HFF-Myc (cell line): Measurements from ENCODE around the gene GLDC.
"Not testable (repeated sequence)": the region's sequence is repeated elsewhere in the genome, so short reads cannot be mapped to it uniquely, and the experiment has no call there.

ENCODE experiments used
- DNase-seq: peaks from one replicate; pipeline ENCODE4 v3.0.0-alpha.2; 2011; ENCODE audit warnings: low read depth; ENCODE audit errors: extremely low read depth
- H3K4me3 ChIP-seq: replicated peaks from 2 replicates; pipeline ENCODE4 v1.5.1; 2011; ENCODE audit warnings: low read depth, mild to moderate bottlenecking, control low read depth, low read length
- TF ChIP-seq, protein P1 (sequence below): IDR thresholded peaks from 2 replicates; pipeline ENCODE4 v1.5.1; 2012; ENCODE audit warnings: mild to moderate bottlenecking, low read depth, low read length, control low read depth; ENCODE audit errors: missing control alignments

GLDC gene

DNA sequence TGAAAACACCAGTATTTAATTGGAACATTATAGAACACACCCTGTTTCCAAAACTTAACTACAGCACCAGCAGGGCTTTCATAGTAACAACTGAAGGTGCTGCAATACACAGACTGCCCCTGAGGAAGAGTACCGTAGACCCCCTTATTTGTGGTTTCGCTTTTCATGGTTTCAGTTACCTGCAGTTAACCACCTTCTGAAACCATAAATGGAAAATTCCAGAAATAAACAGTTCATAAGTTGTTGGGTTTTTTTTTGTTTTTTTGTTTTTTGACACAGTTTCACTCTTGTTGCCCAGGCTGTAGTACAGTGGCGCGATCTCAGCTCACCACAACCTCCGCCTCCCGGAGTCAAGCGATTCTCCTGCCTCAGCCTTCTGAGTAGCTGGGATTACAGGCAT, 9.5 kb upstream of the GLDC start:
- no peak overlapping the region for H3K4me3 ChIP-seq
- no peak for DNase-seq
- TF ChIP-seq, protein P1, sequence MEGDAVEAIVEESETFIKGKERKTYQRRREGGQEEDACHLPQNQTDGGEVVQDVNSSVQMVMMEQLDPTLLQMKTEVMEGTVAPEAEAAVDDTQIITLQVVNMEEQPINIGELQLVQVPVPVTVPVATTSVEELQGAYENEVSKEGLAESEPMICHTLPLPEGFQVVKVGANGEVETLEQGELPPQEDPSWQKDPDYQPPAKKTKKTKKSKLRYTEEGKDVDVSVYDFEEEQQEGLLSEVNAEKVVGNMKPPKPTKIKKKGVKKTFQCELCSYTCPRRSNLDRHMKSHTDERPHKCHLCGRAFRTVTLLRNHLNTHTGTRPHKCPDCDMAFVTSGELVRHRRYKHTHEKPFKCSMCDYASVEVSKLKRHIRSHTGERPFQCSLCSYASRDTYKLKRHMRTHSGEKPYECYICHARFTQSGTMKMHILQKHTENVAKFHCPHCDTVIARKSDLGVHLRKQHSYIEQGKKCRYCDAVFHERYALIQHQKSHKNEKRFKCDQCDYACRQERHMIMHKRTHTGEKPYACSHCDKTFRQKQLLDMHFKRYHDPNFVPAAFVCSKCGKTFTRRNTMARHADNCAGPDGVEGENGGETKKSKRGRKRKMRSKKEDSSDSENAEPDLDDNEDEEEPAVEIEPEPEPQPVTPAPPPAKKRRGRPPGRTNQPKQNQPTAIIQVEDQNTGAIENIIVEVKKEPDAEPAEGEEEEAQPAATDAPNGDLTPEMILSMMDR = no peak

DNA sequence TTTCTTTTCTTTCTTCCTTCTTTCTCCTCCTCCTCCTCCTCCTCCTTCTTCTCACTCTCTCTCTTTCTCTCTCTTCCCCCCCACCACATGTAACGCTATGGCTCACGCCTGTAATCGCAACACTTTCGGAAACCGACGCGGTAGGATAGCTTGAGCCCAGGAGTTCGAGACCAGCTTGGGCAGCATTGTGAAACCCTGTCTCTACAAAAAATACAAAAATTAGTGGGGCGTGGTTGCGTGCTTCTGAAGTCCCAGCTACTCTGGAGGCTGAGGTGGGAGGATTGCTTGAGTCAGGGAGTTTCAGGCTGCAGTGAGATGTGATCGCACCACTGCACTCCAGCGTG, 736 bp upstream of the GLDC start:
- TF ChIP-seq, protein P1 = no peak
- H3K4me3 ChIP-seq = no peak overlapping the region
- DNase-seq = no peak

DNA sequence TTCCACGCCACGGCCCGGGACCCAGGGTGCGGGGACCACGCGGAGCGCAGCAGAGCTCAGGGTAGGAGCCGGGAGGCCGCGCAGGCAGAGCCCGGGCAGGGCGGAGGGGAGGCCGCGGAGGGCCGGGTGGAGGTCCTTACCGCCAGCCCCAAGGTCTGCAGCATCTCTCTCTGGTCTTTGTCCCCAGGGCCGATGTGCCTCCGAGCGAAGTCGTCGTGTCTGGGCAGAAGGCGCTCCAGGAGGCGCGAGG, 499 bp downstream of the GLDC start:
- DNase-seq, H3K4me3 ChIP-seq: not testable (repeated sequence)

DNA sequence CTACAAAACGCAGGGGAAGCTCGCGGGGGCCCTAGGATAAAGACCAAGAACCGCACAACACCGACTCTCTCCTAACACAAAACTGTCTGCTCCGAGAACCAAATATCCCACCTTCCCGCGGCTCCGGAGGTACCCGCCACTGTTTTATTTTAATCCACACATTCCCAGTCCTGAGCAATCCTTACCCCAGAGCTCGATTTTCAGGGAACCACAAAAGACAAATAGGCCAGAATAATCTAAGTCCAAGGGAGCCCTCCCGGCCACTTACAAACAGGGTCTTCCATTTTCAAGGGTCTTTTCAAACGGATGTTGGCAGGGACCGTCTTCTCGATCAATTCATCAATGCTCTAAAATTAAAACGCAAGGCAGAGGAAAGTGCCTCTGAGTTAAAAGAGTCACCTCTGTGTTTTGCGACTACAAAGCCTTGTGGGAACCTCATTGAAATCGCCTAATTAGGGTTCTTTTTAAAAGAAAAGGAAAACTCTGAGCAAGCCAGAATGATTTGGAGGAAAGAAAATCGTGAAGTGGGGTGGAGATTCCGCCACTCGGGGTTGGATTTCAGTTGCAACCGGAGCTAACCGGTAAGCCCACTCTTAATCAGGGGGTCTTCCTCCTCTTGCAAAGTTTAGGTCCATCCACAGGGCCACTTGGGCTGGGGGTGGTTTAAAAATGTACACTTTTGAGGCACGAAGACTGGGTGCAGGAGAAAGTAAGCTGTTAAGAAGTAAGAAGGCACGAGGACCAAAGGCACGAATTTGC, 1.0 kb downstream of the GLDC start:
- H3K4me3 ChIP-seq = no peak overlapping the region
- DNase-seq = no peak
- TF ChIP-seq, protein P1 = no peak

DNA sequence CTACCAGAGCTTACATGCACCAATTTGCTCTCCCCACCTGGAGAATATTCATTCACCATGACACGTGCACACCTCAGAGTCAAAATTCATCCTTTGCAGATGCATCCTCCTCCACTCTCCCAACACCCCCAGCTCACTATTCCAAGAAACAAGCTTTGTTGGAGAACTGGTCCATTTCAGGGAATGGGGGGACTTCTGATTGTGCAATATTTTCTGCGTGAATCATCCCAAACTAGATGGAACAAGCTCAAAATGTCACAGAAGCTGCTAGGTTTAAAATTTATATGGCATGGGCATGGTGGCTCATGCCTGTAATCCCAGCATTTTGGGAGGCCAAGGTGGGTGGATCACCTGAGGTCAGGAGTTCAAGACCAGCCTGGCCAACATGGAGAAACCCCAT, 3.6 kb downstream of the GLDC start:
- DNase-seq = no peak
- no peak overlapping the region for H3K4me3 ChIP-seq
- TF ChIP-seq, protein P1 = no peak

DNA sequence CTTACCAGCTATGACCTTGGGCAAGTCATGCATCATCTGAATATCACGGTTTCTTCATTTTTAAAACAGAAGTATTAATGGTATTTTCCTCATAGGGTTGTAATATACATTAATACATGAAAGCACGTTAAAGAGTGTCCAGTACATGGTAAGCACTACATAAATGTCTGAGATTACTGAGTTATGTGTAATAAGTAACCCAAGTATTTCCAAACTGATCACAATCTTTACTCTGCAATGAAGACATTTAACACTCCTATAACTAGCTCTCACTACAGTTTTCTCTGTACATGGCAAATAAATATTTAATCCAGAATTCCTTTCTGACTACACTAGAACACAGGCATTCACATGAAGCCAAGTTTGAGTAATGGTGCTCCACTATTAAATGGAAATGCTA, 4.0 kb downstream of the GLDC start:
- no peak overlapping the region for H3K4me3 ChIP-seq
- TF ChIP-seq, protein P1 = no peak
- no peak for DNase-seq

DNA sequence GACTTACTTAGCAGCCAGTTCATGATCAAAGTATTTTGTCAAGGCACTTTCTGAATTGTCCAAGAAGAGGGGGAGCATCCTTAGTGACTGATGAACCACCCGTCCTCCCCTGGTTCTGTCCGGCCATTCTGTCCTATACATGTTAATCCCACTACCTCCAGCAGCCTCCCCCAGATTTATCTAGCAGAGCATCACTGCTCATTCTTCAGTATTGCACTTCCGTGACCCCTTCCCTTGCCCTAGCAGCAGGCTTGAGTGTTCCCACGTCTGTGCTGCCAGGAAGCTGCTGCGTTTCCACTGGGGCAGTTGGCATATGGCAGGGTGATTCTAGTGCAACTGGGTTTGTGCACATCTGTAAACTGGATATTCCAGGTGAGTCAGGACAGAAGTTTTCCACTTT, 4.5 kb downstream of the GLDC start:
- no peak for DNase-seq
- TF ChIP-seq, protein P1 = no peak
- H3K4me3 ChIP-seq = no peak overlapping the region
